ENCODE results near the gene TRAP1.

DNA sequence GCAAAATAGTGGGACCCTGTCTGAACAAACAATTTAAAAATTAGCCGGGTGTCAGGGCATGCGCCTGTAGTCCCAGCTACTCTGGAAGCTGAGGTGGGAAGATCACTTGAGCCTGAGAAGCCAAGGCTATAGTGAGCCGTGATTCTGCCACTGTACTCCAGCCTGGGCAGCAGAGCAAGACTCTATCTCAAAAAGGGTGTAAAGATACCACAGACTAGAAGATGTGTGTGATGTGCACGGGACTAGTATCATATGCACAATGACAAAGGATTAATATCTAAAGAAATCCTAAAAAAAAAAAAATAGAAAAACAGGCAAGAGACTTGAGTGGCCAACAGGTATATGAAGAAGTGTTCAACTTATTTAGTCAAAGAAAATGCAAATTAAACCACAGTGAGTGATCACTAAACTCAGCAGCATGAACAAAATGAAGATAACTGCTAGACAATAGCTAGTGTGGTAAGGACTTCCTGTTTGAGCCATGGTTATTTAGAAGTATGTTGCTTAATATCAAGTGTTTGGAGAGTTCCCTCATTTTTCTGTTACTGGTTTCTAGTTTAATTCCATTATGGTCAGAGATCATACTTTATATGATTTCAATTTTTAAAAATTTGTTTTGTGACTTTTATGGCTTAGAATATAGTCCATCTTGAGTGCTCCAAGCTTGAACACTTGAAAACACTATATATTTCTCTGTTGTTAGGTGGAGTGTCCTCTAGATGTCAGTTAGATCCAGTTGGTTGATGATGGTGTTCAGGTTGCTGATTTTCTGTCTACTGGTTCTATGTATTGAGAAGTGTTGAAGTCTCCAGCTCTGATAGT is 91.2 kb downstream of the TRAP1 start:
- TF ChIP-seq, protein P1, sequence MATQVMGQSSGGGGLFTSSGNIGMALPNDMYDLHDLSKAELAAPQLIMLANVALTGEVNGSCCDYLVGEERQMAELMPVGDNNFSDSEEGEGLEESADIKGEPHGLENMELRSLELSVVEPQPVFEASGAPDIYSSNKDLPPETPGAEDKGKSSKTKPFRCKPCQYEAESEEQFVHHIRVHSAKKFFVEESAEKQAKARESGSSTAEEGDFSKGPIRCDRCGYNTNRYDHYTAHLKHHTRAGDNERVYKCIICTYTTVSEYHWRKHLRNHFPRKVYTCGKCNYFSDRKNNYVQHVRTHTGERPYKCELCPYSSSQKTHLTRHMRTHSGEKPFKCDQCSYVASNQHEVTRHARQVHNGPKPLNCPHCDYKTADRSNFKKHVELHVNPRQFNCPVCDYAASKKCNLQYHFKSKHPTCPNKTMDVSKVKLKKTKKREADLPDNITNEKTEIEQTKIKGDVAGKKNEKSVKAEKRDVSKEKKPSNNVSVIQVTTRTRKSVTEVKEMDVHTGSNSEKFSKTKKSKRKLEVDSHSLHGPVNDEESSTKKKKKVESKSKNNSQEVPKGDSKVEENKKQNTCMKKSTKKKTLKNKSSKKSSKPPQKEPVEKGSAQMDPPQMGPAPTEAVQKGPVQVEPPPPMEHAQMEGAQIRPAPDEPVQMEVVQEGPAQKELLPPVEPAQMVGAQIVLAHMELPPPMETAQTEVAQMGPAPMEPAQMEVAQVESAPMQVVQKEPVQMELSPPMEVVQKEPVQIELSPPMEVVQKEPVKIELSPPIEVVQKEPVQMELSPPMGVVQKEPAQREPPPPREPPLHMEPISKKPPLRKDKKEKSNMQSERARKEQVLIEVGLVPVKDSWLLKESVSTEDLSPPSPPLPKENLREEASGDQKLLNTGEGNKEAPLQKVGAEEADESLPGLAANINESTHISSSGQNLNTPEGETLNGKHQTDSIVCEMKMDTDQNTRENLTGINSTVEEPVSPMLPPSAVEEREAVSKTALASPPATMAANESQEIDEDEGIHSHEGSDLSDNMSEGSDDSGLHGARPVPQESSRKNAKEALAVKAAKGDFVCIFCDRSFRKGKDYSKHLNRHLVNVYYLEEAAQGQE (IDR thresholded peaks at IDR 0.05), result no peak
- TF ChIP-seq CTCF (IDR thresholded peaks at IDR 0.05; ENCODE audit: low read depth, low read length, missing input control), result no peak

All from liver (tissue), 2 donors.